IMR-90 (cell line): ENCODE results near the gene MXRA5. TPM values are rescaled to one million over a fixed set of nuclear protein-coding genes. Genes with fewer than 3 reads are reported as not detected.

ENCODE experiments used
- ATAC-seq: fragments of 200-7000 bp; cut with Tn5 transposase; 2 replicates; pipeline ENCODE4 v1.9.1; 2020; ENCODE audit warnings: low read depth, mild to moderate bottlenecking, moderate library complexity
- BruUV-seq: library from RNA; stranded (reverse); fragments of 400-500 nt; replicated peaks from 2 replicates; lab custom pipeline; 2021; lab: Mats Ljungman, UMichigan
- CTCF ChIA-PET: fragments of 300-600 bp; formaldehyde crosslinking; extraction: SDS; loops from one replicate; lab custom pipeline; 2021; ENCODE audit warnings: antibody characterized with exemption; lab: Yijun Ruan, JAX
- POLR2A ChIA-PET: fragments of 300-600 bp; sonication (Branson Sonifier 250); formaldehyde crosslinking; loops from one replicate; lab custom pipeline; 2022; ENCODE audit warnings: antibody characterized with exemption; ENCODE audit not compliant: unreplicated experiment; lab: Charles Lee
- DNase-seq: peaks from one replicate; pipeline ENCODE4 v3.0.0; 2013
- H2AFZ ChIP-seq: replicated peaks from 2 replicates; pipeline ENCODE3; 2013; ENCODE audit warnings: low read length, mild to moderate bottlenecking; ENCODE audit not compliant: poor library complexity
- H2AK5ac ChIP-seq: 2 replicates; pipeline ENCODE4 v1.6.1; 2013; ENCODE audit warnings: low read depth, low read length, inconsistent platforms
- H2AK9ac ChIP-seq: replicated peaks from 2 replicates; pipeline ENCODE3; 2013; ENCODE audit warnings: mild to moderate bottlenecking, low read depth, low read length, moderate library complexity; ENCODE audit not compliant: poor library complexity
- H2BK120ac ChIP-seq: 2 replicates; pipeline ENCODE4 v1.6.1; 2013; ENCODE audit warnings: low read depth, low read length, inconsistent platforms
- H2BK15ac ChIP-seq: 3 replicates; pipeline ENCODE4 v1.6.1; 2013; ENCODE audit warnings: low read depth, low read length, inconsistent platforms
- H2BK20ac ChIP-seq: 2 replicates; pipeline ENCODE4 v1.6.1; 2013; ENCODE audit warnings: low read depth, mild to moderate bottlenecking, inconsistent platforms, low read length, moderate library complexity
- H2BK5ac ChIP-seq: 2 replicates; pipeline ENCODE4 v1.6.1; 2013; ENCODE audit warnings: mild to moderate bottlenecking, low read depth, low read length, inconsistent platforms; ENCODE audit not compliant: poor library complexity, severe bottlenecking
- H3K14ac ChIP-seq: replicated peaks from 2 replicates; pipeline ENCODE4 v1.6.1; 2013; ENCODE audit warnings: low read depth, low read length, inconsistent platforms
- H3K18ac ChIP-seq: 2 replicates; pipeline ENCODE4 v1.6.1; 2013; ENCODE audit warnings: low read depth, low read length, control low read depth
- H3K23ac ChIP-seq: 2 replicates; pipeline ENCODE4 v1.6.1; 2013; ENCODE audit warnings: low read depth, low read length, inconsistent platforms
- H3K27ac ChIP-seq: 2 replicates; pipeline ENCODE4 v1.5.1; 2013; ENCODE audit warnings: mild to moderate bottlenecking, control low read depth, low read length; ENCODE audit not compliant: insufficient read depth
- H3K27me3 ChIP-seq: 2 replicates; pipeline ENCODE4 v1.6.1; 2013; ENCODE audit warnings: low read length; ENCODE audit not compliant: control insufficient read depth, insufficient read depth
- H3K36me3 ChIP-seq: 2 replicates; pipeline ENCODE4 v1.6.1; 2013; ENCODE audit warnings: low read length, mixed read lengths; ENCODE audit not compliant: control insufficient read depth, insufficient read depth
- H3K4ac ChIP-seq: 2 replicates; pipeline ENCODE4 v1.6.1; 2013; ENCODE audit warnings: low read depth, low read length, inconsistent platforms
- H3K4me1 ChIP-seq: 2 replicates; pipeline ENCODE4 v1.6.1; 2013; ENCODE audit warnings: low read length, mixed read lengths; ENCODE audit not compliant: control insufficient read depth, insufficient read depth
- H3K4me2 ChIP-seq: 2 replicates; pipeline ENCODE4 v1.6.1; 2013; ENCODE audit warnings: low read depth, mild to moderate bottlenecking, control low read depth, low read length, moderate library complexity
- H3K4me3 ChIP-seq: 2 replicates; pipeline ENCODE4 v1.5.1; 2013; ENCODE audit warnings: low read depth, mild to moderate bottlenecking, control low read depth, low read length, moderate library complexity; ENCODE audit not compliant: insufficient read depth
- H3K56ac ChIP-seq: 2 replicates; pipeline ENCODE4 v1.6.1; 2013; ENCODE audit warnings: low read length, inconsistent platforms; ENCODE audit not compliant: insufficient read depth; ENCODE audit errors: extremely low read depth
- H3K79me1 ChIP-seq, 2 experiments: 2 replicates each; pipeline ENCODE4 v1.6.1; 2013; ENCODE audit warnings: low read length in 2 of 2, inconsistent platforms in 1 of 2, low read depth in 1 of 2
- H3K9ac ChIP-seq: 2 replicates; pipeline ENCODE4 v1.6.1; 2013; ENCODE audit warnings: low read depth, low read length, control low read depth
- H3K9me1 ChIP-seq: 2 replicates; pipeline ENCODE4 v1.6.1; 2013; ENCODE audit warnings: low read length, inconsistent platforms; ENCODE audit not compliant: insufficient read depth
- H3K9me3 ChIP-seq: 2 replicates; pipeline ENCODE4 v1.6.1; 2013; ENCODE audit warnings: low read length; ENCODE audit not compliant: control insufficient read depth, insufficient read depth
- H4K20me1 ChIP-seq: 2 replicates; pipeline ENCODE4 v1.6.1; 2013; ENCODE audit warnings: low read length, inconsistent platforms; ENCODE audit not compliant: insufficient read depth
- H4K5ac ChIP-seq: 2 replicates; pipeline ENCODE4 v1.6.1; 2013; ENCODE audit warnings: mild to moderate bottlenecking, low read depth, low read length, control low read depth
- H4K8ac ChIP-seq, 2 experiments: 2 replicates each; pipeline ENCODE4 v1.6.1; 2013; ENCODE audit warnings: low read depth in 2 of 2, low read length in 2 of 2, control low read depth in 1 of 2, inconsistent platforms in 1 of 2
- H4K91ac ChIP-seq: 2 replicates; pipeline ENCODE4 v1.6.1; 2013; ENCODE audit warnings: low read depth, low read length, inconsistent platforms; ENCODE audit not compliant: insufficient read depth
- BHLHE40 ChIP-seq: fragments of 150-350 bp; IDR thresholded peaks from 2 replicates; pipeline ENCODE4 v1.6.1; 2016; ENCODE audit warnings: mild to moderate bottlenecking, low read depth, low read length
- CHD1 ChIP-seq: IDR thresholded peaks from 2 replicates; pipeline ENCODE4 v1.6.1; 2012; ENCODE audit warnings: low read depth, low read length, improper control_type of control experiment
- FOS ChIP-seq: fragments of 150-350 bp; IDR thresholded peaks from 2 replicates; pipeline ENCODE4 v1.6.1; 2016; ENCODE audit warnings: low read depth, low read length
- MAZ ChIP-seq: IDR thresholded peaks from 2 replicates; pipeline ENCODE4 v1.6.1; 2012; ENCODE audit warnings: low read depth, mild to moderate bottlenecking, low read length, improper control_type of control experiment, moderate library complexity, borderline replicate concordance
- MXI1 ChIP-seq: IDR thresholded peaks from 2 replicates; pipeline ENCODE4 v1.6.1; 2012; ENCODE audit warnings: low read depth, mild to moderate bottlenecking, low read length, moderate library complexity, borderline replicate concordance
- NFE2L2 ChIP-seq: fragments of 150-350 bp; IDR thresholded peaks from 2 replicates; pipeline ENCODE4 v1.6.1; 2016; ENCODE audit warnings: low read depth, mild to moderate bottlenecking, low read length
- RAD21 ChIP-seq: IDR thresholded peaks from 2 replicates; pipeline ENCODE4 v1.6.1; 2012; ENCODE audit warnings: low read length, improper control_type of control experiment
- RCOR1 ChIP-seq: IDR thresholded peaks from 2 replicates; pipeline ENCODE4 v1.6.1; 2012; ENCODE audit warnings: mild to moderate bottlenecking, low read length, improper control_type of control experiment; ENCODE audit not compliant: insufficient replicate concordance
- RFX5 ChIP-seq: IDR thresholded peaks from 2 replicates; pipeline ENCODE4 v1.8.0; 2012; ENCODE audit warnings: low read depth, mild to moderate bottlenecking, low read length, moderate library complexity
- WGBS, 2 experiments: methylation state at CpG; one replicate each; pipeline versions ENCODE4 v1.1.5 to v1.1.7; 2013; ENCODE audit warnings: missing lambda C conversion rate in 2 of 2; ENCODE audit not compliant: insufficient read length in 1 of 2; ENCODE audit errors: extremely low coverage in 2 of 2; 5-methylcytosine and 5-hydroxymethylcytosine counted together
- dilution Hi-C: fragments of 300-500 bp; cut with HindIII; formaldehyde crosslinking; loops from one replicate; pipeline ENCODE4 v1.14.3; 2018; ENCODE audit warnings: low sequenced_read_pairs; ENCODE audit not compliant: unreplicated experiment
- in situ Hi-C: fragments of 300-500 bp; cut with MboI; formaldehyde crosslinking; loops from 3 replicates; pipeline ENCODE4 v1.14.3; 2019; ENCODE audit warnings: low sequenced_read_pairs, inconsistent platforms, mixed read lengths
- intact Hi-C: fragments of 100-400 bp; cut with micrococcal nuclease; formaldehyde crosslinking; loops from 2 replicates; pipeline ENCODE4 v1.10.0; 2022
- polyA plus RNA-seq, 3 experiments: library from polyadenylated mRNA; depleted of rRNA; stranded (reverse); fragments of >200 nt; gene quantifications; 2 replicates each; pipeline ENCODE4 v1.2.3, GENCODE V29; 2012; ENCODE audit warnings: low replicate concordance in 1 of 3
- total RNA-seq: library from RNA; depleted of rRNA; stranded (reverse); fragments of >200 nt; gene quantifications from 2 replicates; pipeline ENCODE4 v1.2.3, GENCODE V29; 2012

The MXRA5 gene
- total and polyA plus RNA-seq, 2 of the 4 experiments (the other 2 are of a cell fraction), result 1.1 to 1.2 TPM

GRCh38 chrX:3370656-3371055 is 24.2 kb upstream of the MXRA5 start:
- Histone ChIP-seq H3K4me1 (no peaks in the 10 kb centered on the region), H4K8ac (no peak overlapping the region), H2BK15ac (no peak overlapping the region), H2BK5ac (no peak overlapping the region), H2AFZ (no peak overlapping the region), H3K27ac (no peak overlapping the region), H2BK120ac (no peak overlapping the region), H4K5ac (no peak overlapping the region), H3K14ac (no peak overlapping the region), H3K9me1 (no peaks in the 10 kb centered on the region), H3K9me3 (peaks cover 4% of the 10 kb centered on the region; the same call in 1 of the 2 replicates), H3K27me3 (no peaks in the 10 kb centered on the region), H3K18ac (no peak overlapping the region), H3K56ac (no peak overlapping the region), H3K4me3 (no peak overlapping the region), H3K4ac (no peak overlapping the region), H3K79me1 (no peaks in the 10 kb centered on the region), H3K9ac (no peak overlapping the region), H3K23ac (no peak overlapping the region), H3K36me3 (no peaks in the 10 kb centered on the region), H2AK5ac (no peak overlapping the region), H4K91ac (no peak overlapping the region), H3K4me2 (no peak overlapping the region), H4K20me1 (no peaks in the 10 kb centered on the region), H2BK20ac (no peak overlapping the region), H2AK9ac (no peak overlapping the region)
- ChIA-PET CTCF (no interaction called here), POLR2A (no interaction called here)
- ATAC-seq (no peak), DNase-seq (no peak)
- in situ Hi-C loops, result no loop called here
- no TSS peak for BruUV-seq
- TF ChIP-seq NFE2L2 (no peak), MAZ (no peak), FOS (no peak), BHLHE40 (no peak), MXI1 (no peak), RCOR1 (no peak), RAD21 (no peak), RFX5 (no peak), CHD1 (no peak)
- intact Hi-C loops, result no loop called here
- dilution Hi-C loops, result no loop called here
- no CpG with 5 or more reads among the region's 3 CpGs for WGBS, 2 experiments
